HG02885 (cell line): ENCODE measurements around the gene MEAK7.

Experiments
- ATAC-seq: cut with Tn5 transposase; IDR thresholded peaks from one replicate; pipeline ENCODE4 v1.9.1; 2021; ENCODE audit warnings: mild to moderate bottlenecking; ENCODE audit not compliant: unreplicated experiment, poor library complexity

The MEAK7 gene

DNA sequence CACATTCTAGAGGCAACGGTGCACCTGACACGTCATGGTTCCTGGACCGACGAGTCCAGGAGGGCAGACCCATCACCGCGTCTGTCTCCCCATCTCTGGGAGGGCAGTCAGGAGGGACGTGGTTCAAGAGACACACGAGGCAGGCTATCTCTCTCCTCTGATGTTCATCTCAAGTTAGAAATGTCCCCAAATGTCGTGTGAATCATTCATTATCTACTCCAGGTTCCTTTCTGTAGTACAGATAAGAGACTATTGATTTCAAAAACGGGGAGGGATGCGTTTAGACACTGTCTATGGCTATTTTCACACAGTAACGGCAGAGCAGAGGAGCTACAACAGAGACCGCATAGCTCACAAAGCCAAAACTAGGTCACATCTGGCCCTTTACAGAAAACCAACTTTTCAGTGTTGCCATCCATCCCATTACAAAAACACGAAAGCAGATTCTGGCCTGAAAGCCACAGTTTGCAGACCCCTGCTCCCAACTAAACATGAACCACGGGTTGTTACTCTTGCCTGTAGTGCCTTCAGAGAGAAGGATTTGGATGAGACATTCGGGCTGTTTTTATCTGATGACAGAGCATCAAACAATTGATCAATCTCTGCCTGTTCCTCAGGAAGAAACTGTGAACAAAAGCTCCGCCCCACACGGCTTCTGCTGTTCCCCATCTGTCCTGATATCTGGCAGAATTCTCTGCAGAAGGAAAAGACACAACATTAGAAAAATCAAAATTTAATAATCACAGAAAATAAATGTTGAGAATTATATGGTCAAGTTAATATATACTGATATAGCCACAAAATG lies 6.8 kb downstream of the MEAK7 start:
- ATAC-seq: no peak

DNA sequence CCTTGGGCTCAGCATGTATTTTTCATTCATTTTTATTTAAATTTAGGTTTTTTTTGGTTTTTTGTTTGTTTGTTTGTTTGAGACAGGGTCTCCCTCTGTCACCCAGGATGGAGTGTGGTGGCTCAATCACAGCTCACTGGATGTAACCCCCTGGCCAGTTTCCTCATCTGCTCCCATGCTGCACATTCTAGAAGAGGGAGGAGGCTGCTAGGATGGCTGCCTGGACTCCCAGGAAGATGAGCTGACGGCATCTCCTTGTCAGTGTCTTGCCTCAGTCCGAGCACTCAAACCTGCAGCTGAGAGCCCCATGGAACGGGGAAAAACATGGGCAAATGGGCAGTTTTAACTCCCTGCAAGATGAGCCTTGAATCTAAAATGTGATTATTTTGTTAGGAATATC lies 7.5 kb downstream of the MEAK7 start:
- no peak for ATAC-seq

DNA sequence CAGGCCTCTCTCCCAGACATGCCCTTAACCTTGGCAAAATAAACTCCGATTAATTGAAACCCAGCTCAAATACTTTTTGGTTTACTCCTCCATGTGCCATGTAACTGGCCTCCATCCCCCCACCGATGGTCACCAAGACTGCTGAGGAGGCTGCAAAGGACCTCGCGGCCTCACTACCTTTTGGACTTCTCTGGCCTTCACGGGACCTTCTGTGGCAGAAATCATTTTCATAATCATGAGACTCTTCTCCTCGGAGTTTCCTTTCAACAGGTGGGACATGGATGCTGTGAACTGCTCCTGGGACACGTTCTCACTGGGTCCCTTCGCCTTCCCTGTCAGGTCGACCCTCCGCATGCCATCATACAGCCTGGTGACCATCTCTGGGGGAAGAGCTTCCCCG lies 9.0 kb downstream of the MEAK7 start:
- no peak for ATAC-seq

DNA sequence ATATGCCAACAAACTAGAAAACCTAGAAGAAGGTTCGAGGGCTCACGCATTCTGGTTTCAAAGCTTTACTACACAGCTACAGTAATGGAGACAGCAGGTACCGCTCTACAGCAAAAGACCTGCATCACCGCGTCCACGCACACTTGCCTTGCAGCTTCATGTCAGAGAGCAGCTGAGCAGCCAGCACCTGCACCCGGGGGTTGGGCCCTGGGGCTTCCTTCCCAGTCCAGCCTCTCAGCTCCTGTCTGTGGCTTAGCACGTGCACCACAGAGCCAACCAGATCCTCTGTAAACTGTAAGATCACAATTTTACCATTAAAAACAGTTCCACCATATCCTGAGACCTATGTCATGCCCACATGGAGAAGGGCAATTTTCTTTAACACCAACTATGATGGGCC lies 15.3 kb downstream of the MEAK7 start:
- no peak for ATAC-seq

DNA sequence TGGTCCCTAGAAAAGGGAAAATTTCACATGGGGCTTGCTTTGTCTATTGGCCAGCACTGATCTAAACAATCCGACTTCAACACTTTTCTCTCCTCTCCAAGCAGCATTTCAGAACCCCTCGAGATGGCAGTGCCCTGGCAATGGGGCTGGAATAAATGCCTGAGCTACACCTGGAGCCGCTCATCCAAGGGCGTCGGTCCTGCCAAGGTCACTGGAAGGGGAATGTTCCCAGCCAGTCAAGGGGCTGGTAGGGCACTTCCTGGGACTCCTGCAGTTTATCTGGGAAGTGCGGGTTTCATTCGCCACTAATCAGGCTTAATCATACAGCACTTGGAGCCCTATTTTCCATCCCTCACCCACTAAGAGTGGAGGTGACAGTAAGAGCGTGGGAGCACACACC lies 17.1 kb downstream of the MEAK7 start:
- no peak for ATAC-seq

DNA sequence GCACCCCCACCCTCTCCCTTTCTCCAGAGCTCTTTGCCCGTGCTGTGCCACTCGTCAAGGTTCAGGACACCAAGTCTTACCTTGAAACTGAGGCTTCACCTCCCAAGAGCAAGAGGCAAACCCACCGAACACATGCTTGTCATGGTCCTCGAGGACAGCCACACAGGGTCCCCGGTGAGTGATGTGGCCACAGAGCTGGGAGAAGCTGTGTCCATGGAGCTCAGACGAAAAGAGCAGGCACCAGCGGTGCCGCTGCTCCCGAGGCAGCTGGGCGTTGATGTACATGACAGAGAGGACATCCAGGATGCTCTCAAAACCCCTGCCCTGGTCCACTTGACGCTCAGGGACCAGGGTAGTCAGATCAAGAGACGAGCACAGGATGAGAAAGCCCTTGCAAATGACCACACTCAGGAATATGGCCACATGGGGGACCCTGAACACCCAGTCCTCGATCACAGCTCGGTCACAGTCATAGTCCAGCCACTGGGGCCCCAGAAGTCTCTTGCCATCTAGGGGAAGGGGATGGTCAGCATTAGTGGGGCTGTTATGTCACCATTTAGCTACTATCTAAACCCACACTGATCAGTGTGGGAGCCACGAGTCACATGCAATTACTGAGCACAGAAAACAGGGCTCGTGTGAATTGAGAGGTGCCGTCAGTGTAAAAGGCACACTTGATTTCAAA lies 17.8 kb downstream of the MEAK7 start:
- ATAC-seq: no peak

DNA sequence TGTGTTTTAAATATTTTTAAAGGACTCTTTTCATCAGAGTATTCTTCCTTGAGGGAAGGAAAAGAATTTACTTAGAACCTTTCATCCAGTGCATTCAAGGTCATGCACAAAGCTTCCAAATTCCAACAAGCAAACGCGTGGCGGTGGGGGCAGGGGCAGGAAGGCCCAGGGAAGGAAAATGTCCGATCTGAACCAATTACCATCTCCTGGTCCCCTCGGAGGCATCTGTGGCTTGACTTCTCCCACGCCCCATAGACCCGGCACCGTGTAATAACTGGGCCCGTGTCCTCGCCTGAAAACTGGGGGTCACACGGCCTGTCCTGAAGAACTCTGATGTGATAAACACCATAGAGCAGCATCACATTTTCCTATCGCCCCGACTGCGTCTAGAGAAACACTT lies 18.3 kb downstream of the MEAK7 start:
- ATAC-seq: no peak

DNA sequence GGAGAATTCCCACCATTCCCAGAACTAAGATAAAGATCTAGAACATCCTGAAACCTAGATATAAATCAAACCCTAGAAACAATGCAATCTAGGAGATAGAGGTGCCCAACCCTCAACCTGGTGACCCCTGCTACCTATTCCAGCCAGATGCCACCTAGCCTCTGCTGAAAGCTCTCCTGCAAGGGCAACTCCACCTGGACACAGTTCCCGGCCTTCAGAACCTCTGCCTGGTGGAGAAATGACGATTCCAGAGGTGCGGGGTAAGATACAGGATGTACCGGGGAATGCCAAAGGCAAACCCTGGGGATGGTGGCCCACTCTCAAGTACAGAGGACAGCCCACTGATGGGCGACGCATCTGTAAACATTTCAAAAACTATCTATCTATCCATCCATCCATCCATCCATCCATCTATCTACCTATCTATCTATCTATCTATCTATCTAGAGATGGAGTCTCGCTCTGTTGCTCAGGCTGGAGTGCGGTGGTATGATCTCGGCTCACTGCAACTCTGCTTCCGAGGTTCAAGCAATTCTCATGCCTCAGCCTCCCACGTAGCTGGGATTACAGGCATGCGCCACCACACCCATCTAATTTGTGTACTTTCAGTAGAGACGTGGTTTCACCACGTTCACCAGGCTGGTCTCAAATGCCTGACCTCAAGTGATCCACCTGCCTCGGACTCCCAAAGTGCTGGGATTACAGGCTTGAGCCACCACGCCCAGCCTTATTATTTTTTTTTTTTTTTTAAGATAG lies 19.0 kb downstream of the MEAK7 start:
- no peak for ATAC-seq

DNA sequence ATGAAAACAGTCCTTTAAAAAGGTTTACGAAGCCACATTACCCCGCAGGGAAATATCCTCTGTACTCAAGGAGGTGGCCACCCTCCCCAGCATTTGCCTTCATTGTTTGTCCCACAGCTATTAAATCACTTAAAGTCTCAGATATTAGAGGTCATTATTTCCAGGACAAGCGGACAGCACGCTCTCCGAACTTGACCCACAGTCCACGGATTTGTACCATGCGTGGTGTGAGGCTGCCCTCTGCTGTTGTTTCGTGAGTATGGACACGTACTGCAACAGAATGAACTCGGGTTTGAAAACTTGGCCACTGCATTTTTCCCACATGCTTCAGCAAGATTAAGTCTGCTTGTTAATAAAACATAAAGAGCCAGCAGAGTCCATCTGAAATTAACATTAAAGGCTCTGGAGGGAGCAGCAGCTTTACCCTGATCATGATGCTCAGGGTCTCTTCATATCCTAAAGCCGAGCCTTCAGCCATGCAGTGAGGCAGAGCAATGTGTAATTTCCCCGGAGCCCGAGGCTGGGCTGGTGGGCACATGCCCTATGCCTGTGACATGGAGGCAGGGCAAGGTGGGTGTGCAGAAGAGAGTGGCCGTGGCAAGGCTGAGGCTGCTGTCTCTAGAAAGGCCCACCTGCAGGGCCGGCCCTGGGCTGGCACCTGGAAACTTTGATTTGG lies 19.7 kb downstream of the MEAK7 start:
- no peak for ATAC-seq

DNA sequence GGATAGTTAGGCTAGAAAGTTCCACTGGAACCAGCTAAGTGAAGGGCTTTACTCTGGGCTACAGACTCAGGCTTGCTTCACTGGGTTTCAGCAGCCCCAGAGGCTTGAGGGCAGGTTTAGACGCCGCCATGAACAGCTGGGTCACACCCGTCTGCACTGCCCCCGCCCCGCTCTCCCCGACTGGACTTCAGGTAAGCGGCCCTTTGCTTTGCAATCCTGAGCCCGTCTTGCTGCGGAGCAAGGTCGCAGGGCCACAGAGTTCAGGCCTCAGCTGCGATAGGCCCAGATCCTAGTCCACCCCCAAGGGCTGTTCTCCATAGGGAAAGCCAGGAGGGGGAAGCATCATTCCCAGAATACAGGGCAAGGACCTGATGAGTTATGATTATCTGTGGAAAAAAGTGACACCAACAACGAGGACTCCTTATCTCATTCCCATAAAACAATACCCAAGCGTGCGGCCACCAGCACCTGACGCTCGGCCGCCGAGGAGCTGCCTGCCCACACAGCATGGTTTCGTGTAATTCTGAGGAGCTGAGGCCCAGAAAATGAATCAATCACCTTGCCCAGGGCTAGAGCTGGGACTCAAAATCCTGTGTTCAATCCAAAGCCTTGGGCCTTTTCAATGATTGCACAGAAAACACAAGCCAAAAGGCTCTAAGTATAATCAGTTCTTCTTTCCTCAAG lies 20.4 kb downstream of the MEAK7 start:
- no peak for ATAC-seq

DNA sequence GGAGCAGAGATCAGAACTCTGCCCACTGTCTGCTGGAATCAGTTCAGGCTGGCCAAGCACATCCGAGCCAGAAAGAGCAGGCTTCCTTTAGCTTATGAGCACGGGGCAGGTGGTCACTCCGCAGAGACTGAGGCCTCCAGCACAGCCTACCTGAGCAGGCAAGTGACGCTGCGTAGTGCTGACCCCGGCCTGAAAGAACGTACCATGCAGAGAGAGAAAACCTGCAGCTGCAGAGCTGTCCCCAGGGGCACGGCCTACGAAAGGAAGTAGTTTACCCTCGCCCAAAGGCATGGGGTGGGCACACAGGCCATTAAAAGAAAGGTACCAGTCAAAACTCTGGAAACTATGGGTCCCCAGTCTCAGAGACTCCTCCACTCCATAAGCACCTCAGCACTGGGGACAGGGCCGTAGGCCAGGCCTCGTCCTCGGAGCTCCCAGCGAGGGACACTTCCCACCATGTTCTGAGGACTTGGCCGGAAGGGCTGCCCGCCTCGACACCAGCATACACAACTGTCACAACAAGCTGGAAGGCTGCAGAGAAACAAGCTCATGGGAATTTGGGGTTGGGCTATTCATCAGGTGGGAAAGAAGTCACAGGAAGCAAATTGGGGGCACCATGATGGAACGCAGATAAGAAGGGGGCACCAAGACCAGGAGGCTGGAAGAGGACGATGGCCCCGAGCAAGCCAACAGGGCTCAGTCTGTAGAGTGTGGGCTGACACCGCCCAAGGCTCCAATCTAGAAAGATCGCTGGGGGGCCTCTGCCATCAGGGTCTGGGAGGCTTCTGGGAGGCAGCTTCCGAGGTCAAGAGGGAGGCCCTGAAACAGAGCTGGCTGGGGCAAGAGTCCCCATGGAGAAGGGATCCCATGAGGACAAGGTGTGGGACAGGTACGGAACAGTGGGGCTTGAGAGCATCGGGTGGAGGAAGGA lies 21.2 kb downstream of the MEAK7 start:
- no peak for ATAC-seq

DNA sequence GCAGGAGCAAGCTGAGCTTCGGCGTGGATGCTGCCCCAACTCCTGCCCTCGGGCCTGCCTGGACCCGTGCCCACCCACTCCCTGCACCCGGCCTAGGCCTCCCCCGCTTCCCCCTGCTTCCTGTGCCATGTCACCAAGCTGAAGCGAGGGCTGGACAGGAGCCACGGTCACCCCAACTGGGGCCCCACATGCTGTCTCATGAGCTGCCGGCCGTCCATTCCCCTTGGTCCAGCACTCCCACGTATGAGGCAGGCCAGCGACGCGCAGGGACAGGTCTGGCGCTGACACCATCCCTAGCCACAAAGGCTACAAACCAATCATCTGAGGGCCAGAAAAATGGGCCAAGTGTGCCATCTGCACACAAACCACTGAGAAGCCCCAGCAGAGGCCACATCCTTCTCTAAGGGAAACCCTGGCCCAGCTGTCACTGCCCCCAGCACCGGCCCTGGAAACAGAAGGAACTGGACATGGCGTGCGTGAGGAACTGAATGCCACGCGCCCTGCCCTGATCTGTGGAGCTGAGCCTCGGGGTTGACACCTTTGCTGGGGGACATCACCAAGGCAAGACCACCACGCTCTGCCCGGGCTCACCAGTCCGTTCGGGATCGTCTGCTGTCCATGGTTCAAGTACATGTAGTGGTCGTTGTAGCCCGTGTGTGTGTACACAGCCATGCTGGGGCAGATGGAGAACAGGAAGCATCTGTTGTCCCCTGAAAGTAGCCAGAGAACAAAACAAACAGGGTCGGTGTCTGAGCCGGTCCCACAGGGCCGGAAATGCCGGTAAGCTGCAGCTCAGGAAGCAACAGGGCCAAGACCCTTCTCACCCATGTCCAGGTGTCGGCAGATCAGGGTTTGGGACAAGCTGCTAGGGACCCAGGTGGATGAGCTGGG lies 22.2 kb downstream of the MEAK7 start:
- no peak for ATAC-seq

DNA sequence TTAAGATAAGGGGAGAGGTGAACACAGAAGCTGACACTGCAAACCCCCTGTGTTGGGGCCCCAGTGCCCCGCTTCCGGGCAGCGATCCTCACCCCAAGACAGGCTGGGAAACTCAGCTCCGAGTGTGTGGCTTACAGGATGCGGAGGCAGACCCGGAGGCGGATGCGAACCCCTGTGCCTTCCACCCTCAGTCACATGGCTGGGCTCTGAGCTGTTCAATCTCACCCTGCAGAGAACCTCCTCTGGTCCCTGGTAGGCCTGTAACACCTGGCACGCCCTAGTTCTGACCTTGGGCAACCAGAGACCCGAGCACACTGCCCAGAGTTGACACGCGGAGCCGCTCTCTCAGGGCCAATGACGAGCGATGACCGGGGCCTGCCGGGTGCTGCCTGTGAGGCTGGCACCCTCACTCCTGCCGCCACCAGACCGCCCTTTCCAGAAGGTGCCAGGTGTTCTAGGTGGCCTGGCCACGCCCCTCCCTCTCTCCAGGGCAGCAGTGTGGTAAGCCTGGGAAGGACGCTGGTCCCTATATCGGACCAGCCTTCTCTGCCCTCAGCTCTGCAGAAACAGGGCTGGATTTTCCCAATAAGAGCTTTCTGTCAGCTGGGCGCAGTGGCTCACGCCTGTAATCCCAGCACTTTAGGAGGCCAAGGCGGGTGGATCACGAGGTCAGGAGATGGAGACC lies 23.3 kb downstream of the MEAK7 start:
- ATAC-seq: no peak

DNA sequence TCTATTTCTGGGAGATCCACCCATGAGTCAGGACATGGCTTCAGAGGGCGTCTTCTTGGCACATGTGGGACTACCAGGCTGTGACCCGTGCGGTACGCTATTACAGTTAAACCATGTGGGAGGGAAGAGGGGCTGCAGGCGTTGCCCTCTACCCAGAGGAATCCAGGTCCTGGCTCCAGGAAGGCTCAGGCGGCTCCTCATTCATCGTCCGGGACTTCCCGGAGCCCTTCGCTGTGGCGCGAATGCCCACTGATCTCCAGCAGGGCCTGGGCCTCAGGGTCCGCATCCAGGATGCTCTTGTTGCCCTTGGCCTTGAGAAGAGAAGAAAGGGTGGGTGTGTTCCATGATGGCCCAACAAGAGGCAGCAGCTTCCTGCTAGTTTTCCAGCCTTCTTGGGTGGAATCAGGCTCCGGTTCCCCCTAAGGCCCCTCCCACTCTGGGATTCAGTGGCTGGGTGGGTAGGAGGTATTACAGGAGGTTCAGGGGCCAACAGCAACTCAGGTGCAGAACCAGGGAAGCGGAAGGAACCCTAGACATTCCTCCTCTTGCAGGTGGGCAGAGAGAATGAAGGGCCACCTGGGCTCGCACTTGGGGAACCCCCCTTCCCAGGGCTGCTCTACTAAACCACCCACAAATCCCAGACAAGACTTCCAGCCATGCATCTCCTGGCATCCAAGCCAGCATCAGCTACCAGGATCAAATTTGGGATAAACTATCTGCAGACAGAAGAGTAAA lies 24.6 kb downstream of the MEAK7 start:
- ATAC-seq: no peak

DNA sequence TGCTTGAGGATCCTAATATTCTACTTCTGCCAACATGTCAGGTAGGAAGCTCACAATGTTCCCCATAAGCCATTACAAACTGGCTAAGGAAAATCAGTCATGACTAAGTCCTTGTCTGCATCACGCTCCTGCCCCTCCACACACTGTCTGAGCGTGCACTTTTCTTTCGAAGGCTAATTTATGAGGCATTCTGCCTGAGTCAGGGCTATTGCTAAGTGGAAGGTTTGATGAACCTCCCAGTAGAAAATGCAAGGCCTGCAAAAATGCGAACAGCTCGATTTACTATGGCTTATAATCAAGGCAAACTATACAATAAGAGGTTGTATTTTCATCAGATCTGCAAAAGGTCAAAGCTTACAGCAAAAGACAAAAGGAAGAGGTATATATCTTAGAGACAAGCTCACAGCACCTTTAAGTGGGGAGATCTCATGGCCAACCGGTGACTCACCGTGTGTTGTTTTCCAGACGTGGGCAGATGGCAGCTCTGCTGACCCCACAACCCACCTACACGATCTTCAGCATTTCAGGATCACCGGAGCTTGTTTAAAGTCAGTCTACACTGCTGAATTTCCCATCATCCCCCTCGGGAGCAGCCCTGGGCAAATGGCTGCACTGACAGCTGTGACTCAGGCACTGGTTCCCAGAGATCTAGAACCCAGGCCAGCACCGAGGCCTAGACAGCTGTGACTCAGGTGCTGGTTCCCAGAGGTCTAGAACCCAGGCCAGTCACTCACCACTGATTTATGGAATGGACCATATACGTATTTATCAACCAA lies 26.1 kb downstream of the MEAK7 start:
- ATAC-seq: no peak

DNA sequence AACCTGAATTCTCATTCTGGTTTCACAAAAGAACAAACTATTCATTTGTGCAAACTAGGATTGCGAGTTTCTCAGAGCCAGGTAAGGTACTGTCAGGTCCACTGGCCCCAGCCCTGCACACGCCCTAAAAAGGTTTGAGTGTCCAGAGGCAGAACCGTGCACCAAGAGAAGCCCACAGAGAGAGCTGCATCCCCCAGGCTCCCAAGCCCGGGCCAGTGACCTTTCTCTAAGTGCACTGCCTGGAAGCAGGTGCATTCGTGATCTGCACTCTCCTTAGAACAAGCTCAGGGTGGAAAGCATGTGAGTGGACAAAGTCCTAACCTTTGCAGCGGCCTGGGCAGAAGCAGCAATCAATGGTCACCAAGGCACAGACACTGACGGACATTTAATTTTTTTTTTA lies 26.8 kb downstream of the MEAK7 start:
- ATAC-seq: no peak
